ENCODE data around the gene USE1.

The USE1 gene

DNA sequence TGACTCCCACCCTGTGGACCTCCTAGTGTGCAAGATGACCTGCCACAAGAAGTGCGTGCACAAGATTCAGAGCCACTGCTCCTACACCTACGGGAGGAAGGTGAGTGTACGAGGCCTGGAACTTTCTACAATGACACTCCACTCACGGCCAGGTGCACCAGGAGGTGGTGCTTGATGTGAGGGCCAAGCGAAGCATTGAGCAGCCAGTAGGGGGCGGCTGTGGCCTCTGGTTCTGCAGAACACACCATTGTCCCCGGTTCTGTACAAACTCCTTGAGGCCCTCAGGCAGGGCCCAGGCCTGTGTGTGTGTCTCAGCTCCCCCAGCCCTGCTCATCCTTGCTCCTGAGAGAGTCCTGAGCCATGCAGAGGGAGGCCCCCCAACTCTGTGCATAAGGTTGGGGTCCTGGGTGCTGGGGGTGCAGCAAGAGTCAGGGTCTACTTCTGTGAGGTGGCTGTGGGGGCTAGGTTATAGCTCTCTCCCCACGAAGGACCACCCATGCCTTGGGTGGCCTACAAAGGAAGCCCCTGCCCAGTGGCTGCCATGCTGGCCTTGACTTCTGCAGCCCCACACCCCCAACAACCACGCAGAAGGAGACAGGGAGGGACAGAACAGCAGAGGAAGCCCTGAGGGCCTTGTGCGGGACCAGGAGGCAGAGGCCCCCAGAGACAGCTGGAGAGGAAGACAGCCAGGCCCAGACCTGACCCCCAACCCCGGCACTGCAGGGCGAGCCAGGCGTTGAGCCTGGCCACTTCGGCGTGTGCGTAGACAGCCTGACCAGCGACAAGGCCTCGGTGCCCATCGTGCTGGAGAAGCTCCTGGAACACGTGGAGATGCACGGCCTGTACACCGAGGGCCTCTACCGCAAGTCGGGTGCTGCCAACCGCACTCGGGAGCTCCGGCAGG, 9.7 kb upstream of the USE1 start:
- peak; percentile 36 for DNase-seq

DNA sequence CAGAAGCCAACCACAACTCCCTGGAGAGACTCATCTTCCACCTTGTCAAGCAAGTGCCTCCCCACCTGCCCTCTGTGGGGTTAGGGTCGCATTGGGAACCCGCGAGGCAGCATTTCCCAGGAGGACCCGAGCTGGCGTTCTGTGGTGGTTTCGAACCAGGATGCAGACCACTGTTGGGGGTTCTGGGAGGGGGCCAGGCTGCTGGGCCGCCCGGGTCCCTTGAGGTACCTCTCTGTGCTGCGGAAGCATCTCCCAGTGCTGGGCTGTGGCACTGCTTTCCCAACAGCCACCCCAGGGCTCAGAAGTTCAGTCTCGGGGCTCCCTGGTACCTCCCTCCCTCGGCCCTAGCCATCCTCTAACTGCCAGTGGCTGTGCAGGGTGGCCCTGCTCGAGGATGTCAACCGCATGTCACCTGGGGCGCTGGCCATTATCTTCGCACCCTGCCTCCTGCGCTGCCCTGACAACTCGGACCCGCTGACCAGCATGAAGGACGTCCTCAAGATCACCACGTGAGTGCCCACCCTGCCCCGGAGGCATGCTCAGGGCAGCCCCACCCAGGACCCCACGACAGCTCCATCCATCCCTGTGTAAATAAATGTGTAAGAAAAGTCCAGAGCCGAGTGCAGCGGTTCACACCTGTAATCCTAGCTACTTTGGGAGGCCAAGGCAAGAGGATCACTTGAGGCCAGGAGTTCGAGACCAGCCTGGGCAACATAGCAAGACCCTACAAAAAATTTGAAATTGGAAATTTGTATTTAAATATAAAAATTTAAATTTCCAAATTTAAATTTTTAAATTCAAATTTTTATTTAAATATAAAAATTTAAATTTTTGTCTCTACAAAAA, 8.2 kb upstream of the USE1 start:
- DNase-seq = no peak

DNA sequence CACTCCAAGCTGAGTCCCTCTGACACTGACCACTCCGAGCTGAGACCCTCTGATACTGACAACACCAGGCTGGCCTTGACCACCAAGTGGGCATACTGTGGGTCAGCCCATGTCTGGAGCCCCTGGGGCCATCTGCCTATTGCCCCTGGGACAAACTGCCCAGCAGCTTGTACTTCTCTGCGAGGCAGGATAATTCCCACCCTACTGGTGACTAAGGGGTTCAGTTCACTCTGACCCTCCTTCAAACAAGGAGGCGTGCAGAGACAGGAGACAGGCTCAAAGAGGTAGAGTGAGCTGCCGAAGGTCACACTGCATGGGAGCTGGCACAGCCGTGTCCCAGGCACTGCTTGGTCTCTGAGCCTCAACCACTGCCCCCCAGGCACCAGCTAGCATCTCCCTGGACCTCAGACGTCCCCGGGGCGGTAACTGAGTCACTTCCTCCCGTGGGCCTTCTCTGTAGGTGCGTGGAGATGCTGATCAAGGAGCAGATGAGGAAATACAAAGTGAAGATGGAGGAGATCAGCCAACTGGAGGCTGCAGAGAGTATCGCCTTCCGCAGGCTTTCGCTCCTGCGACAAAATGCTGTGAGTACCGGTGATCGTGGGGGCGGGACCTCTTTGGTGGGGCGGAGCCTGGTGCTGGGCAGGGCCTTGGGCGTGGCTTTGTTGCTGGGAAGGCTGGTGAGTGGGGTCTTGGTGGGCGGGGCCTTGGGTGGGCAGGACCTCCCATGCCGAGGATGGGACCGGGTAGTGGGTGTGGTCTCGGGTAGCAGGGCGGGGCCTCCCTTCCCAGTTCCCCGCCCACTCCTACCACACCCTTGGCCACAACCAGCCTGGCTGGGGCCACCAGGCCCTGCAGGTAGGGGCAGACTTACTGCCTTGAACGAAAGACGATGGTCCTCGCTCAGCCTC, 5.8 kb upstream of the USE1 start:
- no peak for DNase-seq

DNA sequence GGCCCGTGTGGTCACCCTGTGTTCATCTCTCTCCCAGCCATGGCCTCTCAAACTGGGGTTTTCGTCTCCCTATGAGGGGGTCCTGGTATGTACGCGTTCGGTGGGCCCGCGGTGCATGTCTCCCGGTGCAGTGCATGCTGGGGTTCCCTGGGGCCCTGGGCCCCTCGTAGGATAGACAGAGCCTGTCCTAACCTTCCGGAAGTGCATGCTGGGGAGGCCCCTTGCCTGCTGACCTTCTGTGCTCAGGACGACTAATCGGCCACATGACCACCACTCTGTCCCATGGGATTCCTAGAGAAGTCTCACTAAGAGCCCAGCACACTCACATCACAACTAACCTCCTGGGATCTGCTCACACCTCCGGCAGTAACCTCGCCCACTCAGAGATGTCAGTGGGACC, 4.9 kb upstream of the USE1 start:
- DNase-seq = no peak

DNA sequence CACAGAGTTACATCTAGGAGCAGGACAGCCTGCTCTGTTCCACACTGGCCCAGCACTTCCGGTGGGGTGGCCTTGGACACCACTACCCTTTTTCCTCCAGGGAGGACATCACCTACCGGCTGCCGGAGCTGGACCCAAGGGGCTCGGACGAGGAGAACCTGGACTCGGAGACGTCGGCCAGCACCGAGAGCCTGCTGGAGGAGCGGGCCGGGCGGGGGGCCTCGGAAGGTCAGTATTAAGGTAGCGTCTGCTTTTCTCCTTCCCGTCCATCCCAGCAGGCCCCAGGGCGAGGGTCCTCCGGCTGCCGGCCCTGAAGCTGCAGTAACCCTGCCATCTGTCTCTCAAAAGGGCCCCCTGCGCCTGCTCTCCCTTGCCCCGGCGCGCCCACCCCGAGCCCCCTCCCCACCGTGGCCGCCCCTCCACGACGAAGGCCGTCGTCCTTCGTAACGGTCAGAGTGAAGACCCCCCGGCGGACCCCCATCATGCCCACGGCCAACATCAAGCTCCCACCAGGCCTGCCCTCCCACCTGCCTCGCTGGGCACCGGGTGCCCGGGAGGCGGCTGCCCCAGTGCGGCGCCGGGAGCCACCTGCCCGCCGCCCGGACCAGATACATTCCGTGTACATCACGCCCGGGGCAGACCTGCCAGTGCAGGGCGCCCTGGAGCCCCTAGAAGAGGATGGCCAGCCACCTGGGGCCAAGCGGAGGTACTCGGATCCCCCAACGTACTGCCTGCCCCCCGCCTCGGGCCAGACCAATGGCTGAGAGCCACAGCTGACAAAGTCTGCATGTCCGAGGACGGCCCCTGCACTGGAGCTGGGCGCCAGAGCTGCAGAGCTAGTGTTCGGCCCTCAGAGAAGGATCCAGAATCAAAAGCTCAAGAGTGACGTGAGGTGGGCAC, 3.4 kb upstream of the USE1 start:
- no peak for DNase-seq

DNA sequence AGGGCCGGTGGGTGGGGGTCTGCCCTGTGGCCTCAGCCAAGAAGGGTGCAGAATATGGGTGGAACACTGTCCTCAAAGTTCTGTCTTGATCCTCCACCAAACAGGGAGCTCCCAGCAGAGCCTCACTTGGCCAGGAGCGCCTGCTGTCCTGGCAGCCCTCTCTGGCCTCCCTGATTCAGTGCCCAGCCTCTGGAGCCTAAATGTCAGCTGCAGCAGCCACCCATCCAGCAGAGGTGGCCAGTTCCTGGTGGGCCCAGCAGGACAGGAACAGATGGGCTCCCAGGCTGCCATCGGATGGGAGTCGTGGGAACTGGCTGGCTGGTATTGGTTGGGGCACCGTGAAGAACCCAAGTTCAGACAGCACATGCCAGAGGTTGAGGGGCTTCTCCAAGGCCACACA, 1.8 kb upstream of the USE1 start:
- no peak for DNase-seq

DNA sequence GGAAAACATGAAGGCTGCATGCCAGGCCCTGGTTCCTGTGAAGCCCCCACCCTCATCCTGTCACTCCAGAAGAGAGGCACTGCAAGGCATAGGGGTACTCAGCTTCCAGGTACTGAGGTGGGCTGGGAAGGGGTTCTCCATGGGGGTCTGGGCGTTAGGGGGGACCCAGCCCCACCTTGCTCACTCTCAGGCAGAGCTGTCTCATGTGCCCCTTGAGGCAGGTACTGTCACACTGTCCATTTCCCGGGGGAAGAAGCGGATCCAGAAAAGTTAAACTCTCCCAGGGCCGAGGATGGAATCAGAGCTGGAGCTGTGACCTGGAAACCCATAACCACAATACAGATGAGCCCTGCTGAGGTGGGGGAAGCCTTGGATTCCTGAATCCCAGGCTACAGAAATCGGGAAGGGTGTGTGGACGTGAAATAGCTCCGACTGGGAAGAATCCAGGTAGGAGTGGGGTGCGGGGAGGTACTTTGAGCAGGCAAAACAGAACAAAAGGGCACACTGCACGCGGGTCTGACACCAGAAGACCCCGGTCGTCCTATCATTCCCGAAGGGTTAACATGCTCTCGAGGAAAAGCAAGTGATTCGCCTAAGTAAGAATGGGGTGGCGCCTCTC, 540 bp upstream of the USE1 start:
- DNase-seq = no peak

DNA sequence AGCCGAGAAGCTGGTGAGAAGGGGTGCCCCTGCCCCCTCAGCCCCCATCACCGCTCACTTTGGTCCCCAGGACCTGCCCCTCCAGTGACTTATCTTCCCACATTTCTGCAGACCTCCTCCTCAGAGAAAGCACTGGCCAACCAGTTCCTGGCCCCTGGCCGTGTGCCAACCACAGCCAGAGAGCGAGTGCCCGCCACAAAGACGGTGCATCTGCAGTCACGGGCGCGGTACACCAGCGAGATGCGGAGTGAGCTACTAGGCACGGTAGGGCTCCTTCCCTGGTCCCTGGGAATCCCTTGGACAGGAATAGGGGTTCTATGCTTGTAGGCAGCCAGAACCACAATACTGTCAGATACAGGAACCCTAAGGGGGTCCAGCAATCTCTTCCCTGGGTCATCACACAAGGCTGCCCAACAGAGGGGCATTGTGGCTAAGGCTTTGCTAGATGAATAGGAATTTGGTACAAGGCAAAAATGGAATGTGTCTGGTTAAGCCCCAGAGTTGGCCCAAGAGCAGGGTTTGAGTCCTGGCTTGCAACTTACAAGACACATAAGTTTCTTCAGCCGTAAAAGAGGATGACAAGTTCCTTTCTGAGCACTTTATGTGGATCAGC, 1.0 kb downstream of the USE1 start:
- DNase-seq = no peak

DNA sequence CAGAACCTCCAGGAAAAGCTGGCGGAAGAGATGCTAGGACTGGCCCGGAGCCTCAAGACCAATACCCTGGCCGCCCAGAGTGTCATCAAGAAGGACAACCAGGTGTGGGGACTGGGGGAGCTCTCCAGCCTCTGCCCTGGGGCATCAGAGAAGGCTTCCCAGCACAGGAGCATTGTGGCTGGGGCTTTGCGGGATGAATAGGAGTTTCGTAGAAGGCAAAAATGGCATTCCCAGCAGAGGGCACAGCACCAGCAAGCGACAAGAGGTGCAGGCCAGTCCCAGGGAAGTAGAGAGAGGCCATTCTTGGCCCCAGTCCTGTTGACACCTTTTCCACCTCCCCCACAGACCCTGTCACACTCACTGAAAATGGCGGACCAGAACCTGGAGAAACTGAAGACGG, 4.1 kb downstream of the USE1 start:
- DNase-seq = no peak

DNA sequence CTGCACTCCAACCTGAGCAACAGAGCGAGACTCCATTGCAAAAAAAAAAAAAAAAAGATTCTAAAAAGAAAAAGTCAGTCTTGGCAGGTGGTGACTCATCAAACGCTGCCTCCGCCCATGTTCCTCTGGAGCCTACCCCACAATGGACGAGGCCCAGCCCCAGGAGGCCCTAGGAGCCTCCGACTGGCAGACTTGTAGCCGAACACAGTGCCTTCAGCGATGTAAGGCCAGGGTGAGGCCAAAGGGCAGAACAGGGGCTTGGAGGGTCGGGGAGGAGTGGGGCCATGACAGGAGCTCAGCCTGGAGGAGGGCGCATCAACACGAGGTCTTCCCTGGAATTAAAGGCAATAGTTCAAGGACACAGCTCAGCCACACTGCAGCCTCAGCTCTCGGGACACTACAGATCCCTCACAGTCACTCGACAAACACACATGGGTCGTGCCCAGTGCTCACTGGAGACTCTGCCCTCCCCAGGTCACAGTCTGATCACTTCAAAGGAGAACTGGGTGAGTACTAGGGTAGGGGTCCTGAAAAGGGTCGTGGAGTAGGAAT, 5.1 kb downstream of the USE1 start:
- DNase-seq = no peak

DNA sequence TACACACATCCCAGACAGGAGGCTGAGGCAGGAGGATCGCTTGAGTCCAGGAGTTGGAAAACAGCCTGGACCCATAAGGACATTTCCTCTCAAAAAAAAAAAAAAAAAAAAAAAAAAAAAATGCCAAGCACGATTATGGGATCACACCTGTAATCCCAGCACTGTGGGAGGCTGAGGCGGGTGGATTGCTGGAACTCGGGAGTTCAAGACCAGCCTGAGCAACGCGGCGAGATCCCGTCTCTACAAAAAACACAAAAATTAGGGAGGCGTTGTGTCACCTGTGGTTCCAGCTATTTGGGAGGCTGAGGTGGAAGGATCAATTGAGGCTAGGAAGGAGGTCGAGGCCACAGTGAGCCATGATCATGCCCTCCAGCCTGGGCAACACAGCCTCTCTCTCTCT, 9.9 kb downstream of the USE1 start:
- no peak for DNase-seq

DNA sequence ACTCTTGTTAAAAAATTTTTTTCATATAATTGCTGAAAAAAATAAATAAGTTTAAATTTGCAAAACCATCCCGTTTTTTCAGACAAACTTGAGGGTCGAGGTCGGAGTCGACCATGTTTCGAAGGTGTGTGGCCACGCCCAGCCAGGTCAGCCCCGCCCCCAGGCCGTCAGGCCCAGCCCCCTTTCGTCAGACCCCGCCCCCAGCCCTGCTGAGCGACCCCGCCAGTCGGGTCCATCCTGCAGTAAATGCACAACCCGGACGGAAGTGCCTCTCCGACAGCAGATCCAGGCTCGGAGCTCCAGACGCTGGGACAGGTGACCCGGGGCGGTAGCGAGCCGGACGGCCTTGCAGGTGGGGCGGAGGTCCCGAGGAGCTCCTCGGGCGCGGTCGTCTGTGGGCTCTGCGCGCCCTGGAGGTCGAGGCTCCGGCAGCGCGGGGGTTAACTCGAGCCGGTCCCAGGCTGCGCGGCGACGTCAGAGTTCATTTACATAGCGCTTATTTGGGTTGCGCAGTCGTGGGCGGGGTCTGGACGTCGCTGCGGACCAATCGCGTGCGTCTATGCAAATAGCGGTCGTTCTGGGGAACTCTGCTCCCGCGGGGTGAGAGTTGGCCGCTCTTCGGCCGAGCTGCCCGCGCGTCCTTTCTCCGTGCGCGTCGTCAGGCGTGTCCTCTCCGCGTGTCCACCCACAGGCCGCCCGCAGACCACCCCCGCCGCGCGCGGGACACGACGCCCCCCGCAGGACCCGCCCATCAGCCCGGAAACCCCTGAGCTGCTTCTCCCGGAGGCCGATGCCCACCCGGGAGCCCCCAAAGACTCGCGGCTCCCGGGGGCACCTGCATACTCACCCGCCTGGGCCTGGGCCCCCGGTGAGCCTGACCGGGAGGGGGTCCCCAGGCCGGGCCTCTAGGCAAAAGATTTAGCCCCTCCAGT, 11.1 kb downstream of the USE1 start, which contains the start of gene OCEL1:
OCEL1 (plus strand) TSS at position 225 of the 932 bp plus-strand sequence; CDS start at position 247, 22 bp downstream.
- DNase-seq = peak; percentile 98

DNA sequence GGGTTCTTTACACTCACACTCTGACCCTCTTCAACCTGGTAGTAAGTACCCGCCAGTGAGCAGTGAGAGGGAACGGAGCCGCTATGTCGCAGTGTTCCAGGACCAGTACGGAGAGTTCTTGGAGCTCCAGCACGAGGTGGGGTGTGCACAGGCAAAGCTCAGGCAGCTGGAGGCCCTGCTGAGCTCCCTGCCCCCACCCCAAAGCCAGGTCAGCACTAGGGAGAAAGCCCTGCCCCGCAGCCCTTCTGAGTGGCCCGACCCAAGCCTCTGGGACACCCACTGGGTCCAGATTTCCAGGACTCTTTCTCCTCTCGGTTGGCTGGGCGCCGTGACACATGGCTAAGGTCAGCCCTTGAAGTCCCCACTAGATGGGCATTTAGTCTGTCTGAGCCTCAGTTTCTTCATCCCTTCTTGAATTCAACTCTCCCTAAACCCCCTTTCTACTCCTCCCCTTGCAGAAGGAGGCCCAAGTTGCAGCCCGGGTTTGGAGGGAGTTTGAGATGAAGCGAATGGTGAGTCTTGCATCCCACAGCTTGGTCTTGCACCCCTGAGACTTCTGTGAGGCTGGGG, 12.7 kb downstream of the USE1 start:
- DNase-seq = no peak

DNA sequence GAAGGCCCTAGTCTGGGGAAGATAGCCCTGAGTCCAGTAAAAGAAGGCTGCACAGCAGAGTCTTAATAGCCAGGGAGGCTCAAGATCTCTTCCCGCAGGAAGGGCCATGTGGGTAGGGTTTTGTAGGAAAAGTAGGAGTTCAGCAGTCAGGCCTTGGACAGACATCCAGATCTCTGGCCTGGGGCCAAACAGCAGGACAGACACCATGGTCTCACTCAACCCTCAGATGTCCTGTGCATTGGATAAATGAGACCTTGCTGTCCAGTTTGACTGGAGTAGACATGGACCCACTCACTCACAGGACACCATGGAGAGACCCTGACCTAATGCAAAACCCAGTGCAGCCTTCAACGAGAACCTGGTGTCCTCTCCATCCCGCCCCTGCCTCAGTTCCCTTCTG, 14.7 kb downstream of the USE1 start:
- DNase-seq = no peak

DNA sequence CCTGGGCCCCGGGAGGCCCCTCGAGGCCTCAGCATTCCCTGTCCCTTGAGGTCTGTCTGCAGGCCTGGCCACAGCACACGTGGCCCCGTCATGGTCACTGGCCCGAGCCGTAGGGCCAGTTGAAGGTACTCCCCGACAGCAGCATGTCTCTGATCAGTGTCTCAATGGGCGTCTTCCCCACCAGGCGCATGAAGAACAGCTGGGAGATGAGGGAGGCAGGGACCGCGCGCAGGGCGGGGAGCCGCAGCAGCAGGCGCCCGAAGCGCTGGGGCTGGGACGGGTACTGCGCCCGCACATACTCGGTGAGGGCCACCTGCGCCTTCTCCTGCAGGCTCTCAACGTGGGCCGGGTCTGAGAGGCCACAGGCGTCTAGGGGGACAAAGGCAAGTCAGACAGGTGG, 17.1 kb downstream of the USE1 start:
- DNase-seq = no peak

DNA sequence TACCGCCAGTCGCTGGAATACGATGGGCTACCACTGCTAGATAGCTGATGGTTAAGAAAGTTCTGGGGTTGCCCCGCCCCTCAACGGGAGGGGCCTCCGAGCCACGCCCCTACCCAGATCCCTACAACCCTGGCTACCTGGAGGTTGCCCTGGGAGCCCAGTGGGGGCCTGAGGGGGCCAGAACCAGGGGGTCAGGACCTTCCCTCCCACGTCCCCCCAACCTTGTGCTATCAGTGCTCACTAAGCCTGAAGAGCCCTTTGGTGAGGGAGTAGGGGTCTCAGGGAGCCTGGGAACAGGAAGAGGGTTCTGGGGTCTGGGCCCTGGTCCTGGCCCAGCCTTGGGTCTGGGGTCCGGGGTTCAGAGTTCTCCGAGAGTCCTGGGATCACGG, 19.7 kb downstream of the USE1 start:
- peak; percentile 26 for DNase-seq

DNA sequence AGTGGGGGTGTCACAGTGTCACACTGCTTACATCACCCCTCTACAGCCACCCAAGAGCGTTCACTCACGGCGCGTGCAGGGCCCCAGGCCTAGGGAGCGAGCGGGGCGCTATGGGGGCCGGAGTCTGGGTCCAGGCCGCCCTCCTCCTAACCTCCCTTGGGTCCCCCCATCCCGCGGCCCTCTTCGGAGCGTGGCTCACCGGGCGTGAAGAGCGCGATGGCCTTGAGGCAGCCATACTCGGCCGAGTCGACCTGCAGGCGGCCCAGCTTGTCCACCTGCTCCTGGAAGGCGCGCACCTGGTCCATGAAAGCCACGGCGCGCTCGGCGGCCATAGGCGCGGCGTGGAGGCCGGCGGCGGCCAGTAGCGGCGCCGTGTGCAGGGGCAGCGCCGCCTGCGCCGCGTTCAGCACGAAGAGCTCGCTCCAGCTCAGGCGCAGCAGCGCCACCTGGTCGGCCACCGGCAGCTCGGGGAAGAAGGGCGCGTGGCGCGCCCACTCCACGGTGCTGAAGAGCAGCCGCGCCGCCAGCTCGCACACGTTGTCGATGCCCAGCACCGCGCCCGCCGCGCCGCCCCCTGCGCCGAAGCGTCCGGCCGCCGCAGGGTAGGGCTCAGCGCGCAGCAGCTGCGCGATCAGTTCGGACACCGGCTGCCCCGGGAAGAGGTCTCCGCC, 20.3 kb downstream of the USE1 start:
- peak; percentile 67 for DNase-seq
